SIG-M5 treated with dmso at 0.1 percent for 504 hours (cell line): ENCODE data around the gene SLC40A1.

ENCODE experiments used
- DNase-seq: peaks from one replicate; lab custom pipeline; 2025; ENCODE audit not compliant: unreplicated experiment; lab: John Stamatoyannopoulos, UW

SLC40A1 gene

GRCh38 chr2:189570570-189571031 is 10.0 kb downstream of the SLC40A1 start:
- DNase-seq: no peak

GRCh38 chr2:189569295-189569910 is 11.2 kb downstream of the SLC40A1 start:
- peak; percentile 21 for DNase-seq

DNA sequence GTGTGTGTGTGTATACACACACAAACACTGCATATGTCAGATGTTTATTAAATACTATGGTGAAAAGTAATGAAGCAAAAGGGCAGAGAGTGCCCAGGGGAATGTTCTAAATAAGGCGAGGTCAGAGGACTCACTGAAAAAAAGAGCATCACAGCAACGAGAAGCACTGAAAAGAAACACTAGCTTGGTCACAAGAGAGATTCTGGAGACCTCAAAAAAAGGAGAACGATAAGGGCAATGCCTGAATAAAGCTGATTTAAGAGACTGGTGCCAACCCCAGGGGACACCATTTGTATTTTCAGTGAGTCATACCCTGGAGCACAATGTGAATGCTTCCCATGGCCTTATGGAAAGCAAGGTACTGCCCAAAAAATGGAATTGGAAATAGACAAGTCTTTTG is 14.5 kb downstream of the SLC40A1 start:
- DNase-seq: no peak

- no peak for DNase-seq
These were observed 19.1 kb downstream of the SLC40A1 start for GRCh38 chr2:189561371-189562038.

- no peak for DNase-seq
These were observed 20.4 kb downstream of the SLC40A1 start for GRCh38 chr2:189560273-189560586.

DNA sequence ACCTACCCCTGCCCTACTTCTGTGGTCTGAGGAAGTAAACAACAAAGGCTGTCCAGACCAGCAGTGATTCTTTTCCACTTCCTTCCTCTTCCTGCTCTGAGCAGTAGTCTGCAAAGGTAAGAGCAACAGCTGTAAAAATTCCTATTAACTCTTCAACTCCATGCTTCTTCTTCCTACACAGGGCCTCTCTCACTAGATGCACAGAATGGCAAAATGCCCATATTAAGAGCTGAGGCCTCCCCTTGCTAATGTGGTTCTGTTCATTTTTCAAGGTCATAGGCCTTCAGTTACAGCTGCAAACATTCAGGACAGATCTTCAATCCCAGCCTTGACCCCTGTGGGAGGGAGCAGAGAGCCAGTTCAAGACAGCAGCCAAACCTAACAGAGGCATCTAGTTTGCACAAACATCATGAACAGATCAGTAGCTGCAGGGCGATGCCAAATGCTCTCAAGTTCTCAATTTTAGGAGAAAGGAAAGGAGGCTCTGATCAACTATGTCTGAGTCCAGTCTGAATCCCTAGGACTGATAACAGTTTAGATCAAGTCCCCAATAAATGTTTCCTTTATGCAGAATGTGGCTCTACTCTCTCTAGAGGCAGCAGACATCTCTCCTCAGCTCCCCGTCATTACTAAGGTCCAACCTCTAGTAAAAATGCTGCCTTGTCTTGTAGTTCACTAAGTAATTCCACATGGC is 20.9 kb downstream of the SLC40A1 start:
- no peak for DNase-seq

GRCh38 chr2:189558516-189559272 is 21.9 kb downstream of the SLC40A1 start:
- no peak for DNase-seq

GRCh38 chr2:189557373-189557772 is 23.2 kb downstream of the SLC40A1 start:
- no peak for DNase-seq

- DNase-seq: no peak
These were observed 24.1 kb downstream of the SLC40A1 start for GRCh38 chr2:189556526-189556925.

GRCh38 chr2:189555232-189555631 is 25.4 kb downstream of the SLC40A1 start:
- no peak for DNase-seq

DNA sequence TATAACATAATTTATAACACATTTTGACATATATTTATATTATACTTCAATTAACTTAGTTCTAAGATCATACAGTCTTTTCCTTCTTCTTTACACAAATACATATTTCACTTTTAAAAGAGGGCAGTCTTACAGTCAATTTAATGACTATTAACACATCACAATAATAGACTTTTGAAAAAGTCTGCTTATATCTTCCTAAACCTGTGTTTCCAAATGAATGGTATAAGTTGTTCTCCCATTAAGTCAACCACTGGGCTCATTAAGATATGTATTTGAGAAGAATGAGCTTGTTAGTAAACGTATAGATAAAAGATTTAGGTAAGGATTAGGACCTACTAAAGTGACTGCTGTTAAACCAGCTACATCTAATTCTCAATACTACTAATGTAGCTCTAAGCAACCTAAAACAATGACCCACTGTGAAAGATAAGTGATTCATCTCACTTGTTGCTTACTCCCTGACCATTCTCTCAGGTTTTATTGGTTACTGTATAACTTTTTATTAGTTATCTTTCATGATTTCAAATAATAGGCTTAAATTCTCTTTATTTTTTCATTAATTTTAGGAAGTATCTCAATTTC is 27.0 kb downstream of the SLC40A1 start:
- DNase-seq: no peak

DNA sequence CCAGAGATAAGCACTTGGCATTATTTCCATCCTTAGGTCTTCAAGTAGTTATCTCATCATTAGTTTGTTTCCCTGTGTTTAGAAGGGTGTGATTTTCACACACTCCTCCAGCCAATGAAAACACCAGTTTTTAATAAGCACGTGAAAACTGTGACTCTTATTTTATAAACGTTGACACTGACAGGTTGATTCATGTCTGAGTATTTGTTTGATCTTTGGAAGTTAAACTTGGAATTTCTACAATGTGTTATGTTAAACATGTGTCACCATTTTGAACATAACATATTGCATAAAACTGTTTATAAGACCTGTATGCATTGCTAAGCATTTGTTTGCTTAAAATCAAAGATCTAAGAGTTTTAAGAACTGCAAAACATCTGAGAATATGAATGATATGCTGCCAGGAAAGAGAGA is 27.6 kb downstream of the SLC40A1 start:
- DNase-seq: no peak

DNA sequence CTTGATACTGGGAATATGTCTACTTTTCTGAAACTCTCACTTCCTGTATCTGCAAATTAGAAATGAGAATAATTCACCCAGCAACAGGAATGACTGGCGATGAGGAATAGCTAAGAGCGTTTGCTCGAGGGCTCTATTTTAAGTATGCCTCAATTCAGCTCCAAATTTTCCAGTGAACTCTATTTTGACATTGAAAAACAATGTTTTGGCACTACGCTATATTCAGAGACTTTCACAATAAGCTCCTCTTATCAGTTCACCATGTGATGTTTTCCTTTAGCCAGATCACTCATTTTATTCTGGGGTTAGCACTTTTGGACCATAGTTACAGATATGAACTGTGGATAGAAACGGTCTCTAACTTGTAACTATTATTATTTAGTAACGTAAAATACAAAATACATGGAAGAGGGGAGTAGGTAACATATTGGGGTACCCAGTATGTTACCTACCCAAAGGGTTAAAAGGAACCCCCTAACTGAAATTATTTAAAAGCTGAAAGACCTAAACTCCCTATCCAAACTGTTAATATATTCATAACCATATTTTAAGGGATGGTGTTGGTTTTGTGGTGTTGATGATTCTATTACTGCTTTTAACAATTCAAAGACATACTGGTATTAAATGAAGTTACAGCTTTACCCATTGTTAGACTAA is 28.1 kb downstream of the SLC40A1 start:
- no peak for DNase-seq

- no peak for DNase-seq
These were observed 28.8 kb downstream of the SLC40A1 start for GRCh38 chr2:189551808-189552207.

DNA sequence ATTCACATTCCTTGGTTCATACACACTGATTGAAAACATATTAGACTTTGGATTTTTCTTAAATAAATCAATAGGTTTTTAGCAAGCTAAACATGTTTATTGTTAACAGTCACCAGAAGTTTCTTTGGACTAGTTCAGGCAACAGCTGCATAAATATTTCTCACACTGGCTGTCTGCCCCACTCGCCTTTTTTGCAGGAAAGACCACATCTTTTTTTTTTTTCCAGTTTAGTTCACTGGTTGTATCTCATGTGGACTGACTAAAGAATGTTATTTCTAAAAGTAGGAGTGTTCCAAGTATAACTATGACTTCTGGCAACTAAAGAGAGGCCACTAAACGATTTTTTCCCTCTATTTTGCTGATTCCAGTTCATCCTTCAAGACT is 31.1 kb downstream of the SLC40A1 start:
- DNase-seq: no peak

DNA sequence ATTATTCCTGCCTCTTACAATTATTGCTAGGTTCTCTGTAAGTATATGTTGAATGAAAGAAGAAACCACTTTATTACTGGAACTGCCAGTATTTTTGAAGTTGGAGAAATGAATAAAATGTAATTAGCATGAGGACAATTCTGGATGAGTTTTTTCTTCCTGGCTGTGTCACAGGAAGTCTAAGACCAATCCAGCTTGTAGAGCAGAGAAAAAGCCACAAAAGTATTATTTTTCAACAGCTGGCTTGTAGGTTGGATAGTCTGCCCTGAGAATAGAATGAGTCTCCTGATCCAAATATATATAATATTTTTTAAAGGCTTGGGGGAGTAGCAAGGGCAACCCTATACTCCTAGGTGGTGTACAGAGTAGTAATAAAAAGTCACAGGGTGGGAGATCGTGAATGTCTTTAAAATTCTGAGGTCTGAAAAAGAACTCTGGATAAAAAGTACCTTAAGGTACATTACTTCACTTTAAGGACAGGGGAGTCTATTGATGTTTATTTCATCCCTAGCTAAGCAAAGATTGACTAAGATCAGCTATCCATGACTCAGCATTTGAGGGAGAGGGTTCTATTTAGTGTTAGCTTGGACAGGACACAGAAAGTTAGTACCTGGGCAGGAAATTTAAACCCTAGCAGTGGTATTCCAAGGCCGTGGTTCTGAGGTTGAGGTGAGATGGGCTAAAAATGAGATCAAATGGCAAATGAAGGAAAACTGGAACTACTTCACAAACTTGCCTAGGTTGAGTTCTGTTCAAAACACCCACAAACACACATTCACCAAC is 31.7 kb downstream of the SLC40A1 start:
- no peak for DNase-seq

GRCh38 chr2:189545418-189545817 is 35.2 kb downstream of the SLC40A1 start:
- DNase-seq: no peak

GRCh38 chr2:189544318-189545042 is 36.1 kb downstream of the SLC40A1 start:
- DNase-seq: no peak

DNA sequence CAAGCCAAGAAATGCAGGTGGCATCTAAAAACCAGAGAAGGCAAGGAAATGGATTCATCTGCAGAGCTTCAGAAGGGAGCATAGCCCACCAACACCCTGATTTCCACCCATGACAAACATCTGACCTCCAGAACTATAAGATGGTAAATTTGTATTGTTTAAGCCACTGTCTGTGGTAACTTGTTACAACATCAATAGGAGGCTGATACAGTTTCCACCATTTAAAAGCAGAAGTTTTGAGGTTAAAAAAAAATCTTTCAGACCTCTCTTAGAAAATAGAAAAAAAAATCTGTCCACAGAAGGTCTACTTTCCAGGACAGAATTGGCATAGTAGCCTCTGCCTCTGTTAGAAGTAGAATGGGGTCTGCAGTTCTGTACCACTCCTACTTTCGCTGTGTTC is 37.2 kb downstream of the SLC40A1 start:
- peak; percentile 48 for DNase-seq
